Ecto neural progenitor cell (in vitro differentiated cells): ENCODE results near the gene RGS16.

Experiments used
- DNase-seq: peaks from one replicate; pipeline ENCODE4 v3.0.0-alpha.2; 2018; ENCODE audit warnings: low spot score

RGS16 gene

DNA sequence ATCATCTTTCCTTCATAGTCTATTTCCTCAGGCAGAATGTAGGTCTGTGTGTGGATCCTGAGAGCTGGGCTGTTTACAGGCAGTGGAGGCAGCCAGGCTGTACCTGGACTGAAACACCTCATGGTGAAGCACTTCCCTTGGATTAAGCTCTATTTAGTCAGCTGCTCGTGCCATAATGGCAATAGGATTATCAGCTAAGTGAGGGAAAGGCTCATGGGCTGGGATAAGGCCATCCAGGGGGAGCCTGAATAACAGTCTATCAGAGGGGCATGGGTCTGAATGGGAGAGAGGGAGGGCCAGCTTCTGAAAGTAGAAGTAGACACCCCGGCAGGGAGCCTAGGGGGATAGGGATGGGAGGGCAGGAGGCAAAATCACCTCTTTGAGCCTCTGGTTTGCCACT, 23.5 kb downstream of the RGS16 start:
- DNase-seq = no peak

DNA sequence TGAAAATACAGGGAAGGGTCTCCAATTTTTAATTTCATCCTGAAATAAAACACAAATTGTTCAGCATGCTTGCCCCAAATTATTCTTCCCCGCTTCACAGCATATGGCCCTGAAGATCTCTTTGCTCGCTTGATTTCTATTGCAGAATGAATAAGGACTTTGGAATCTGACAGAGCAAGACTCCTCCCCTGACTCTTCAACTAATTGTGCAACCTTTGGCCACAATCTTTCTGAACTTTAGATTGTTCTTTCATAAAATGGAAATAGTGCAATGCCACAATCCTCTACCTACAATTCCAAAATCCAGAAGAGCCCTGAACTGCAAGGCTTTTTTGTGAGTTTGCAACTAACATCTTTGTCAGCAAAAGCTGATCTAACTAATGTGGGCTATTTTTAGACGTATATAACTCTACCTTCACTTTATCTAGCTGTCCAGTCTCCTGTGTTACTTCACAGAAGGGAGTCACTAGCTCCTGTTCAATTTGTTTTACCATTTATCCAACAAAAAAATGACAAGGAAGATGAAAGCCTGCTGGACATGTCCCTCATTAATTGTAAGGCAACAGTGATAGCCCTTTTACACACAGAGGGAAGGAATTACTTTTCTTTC, 28.5 kb downstream of the RGS16 start:
- no peak for DNase-seq

- no peak for DNase-seq
Measured at GRCh38 chr1:182574156-182574555, 30.0 kb downstream of the RGS16 start.

- DNase-seq = no peak
Measured at GRCh38 chr1:182570611-182570970, 33.6 kb downstream of the RGS16 start.

- DNase-seq = no peak
Measured at GRCh38 chr1:182569939-182570610, 34.1 kb downstream of the RGS16 start.

DNA sequence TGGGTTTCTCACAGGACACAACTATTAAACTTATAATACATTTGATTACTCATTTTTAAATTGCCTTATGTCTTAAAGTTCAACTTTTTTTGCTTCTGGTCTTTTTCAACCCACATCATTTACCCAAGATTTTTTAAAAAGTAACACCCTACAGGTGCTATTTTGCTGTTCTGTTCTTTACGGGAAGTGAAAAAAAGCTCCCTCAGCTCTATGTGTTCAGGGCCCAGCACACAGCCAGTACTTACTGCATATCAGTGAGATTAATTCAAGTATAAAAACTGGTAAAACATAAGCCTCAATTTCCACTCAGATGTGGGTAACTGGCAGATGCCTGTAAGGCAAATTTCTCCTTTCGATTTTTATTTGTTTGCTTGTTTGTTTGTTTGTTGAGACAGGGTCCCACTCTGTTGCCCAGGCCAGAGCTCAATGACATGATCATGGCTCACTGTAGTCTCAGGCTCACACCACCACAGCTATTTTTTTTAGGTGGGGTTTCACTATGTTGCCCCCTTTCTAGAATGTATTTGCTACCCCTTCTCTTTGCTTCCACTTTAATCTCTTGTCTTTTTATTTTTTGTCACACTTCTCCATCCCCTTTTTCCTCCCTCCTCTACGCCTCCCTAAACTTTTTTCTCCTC, 35.4 kb downstream of the RGS16 start:
- no peak for DNase-seq

GRCh38 chr1:182567629-182568028, 36.6 kb downstream of the RGS16 start:
- no peak for DNase-seq

DNA sequence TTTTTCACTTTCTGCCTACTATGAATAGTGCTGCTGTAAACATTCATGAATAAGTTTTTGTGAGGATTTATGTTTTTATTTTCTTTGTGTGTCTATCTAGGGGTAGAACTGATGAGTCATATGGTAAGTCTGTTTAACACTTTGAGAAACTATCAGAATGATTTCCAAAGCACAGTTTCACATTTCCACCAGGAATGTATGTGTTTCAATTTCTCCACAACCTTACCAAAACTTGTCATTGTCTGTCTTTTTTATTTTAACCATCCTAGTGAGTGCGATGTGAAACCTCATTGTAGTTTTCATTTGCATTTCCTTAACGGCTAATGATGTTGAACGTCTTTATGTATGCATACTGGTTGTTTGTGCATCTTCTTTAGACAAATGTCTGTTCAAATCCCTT, 38.7 kb downstream of the RGS16 start:
- DNase-seq = no peak

- DNase-seq = no peak
Measured at GRCh38 chr1:182564406-182565004, 39.7 kb downstream of the RGS16 start.

DNA sequence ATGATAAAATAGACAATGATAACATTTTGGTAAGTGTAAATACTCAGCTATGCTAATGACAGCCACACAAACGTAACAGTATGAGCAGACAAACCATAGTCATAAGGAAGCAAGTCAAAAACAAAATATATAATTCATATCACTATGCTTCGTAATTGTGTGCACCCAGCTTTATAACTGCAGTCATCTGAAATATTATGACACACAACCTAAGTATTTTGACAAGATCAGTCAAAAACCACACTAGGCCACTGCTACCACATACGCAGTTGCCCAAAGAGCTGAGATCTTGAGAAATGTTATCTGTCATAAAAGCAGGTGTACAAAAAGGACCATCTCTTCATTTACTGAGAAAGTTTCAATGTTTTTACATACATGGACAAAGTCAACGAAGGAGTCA, 41.1 kb downstream of the RGS16 start:
- DNase-seq = no peak

DNA sequence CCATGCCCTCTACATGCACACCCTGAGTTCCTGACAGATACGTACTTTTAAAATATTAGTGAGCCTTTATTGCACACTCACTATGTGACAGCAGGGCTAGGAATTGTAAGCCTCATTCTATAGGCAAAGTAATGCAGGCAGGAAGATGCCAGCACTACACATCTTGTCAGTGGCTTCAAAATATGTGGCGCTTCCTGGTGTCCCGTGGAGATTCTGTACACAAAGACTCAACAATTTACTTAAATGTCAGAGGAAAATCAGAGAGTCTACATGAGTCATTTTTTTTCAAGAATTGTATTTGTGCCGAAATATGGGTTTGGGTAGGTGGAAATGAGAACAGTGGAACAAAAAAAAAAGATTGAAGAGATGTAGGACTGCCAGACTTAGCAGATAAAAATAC, 42.7 kb downstream of the RGS16 start:
- no peak for DNase-seq

DNA sequence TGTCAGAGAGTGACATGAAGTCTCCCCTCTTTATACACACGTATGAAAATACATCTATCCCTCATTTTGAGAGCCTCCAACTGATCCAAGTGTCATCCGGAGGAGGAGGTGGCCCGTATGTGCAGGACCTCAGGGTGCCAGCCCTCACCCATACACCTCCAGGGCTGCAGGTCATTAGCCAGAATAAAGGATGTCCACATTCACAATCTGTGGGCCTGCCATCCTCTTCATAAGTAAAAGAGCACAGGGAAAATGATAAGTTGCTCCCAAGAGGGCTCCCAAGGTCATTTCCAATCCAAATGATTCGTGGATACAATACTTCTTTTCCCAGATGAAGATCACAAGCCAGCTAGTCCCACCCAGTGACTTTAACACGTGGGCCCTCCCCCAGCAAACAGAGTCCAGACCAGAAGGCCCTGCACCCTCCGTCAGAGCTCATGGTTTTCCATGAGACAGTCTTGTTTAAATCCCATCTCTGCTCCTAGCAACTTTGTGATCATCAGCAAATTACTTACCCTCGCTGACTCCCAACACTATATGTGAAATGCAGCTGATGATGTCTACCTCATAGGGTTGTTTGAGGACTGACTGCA, 43.7 kb downstream of the RGS16 start:
- no peak for DNase-seq

DNA sequence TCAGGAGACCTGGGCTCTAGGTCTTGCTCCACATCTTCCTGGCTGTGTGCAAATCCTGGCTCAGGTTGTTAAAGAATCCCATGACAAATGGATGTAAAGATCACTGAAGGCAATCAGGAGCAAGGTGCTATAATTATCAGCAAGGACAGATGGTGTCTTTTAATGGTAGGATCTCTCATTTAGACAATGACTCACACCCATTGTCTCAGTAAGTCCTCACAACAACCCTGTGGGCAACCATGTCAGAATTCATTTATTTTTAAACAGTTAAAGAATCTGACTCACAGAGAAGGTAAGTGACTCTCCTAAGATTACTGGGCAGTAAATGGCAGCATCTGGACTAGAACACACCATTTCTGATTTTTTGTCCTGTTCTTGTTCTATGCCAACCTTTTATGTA, 47.9 kb downstream of the RGS16 start:
- no peak for DNase-seq

- no peak for DNase-seq
Measured at GRCh38 chr1:182555493-182555892, 48.7 kb downstream of the RGS16 start.

GRCh38 chr1:182552527-182552926, 51.7 kb downstream of the RGS16 start:
- DNase-seq = no peak

DNA sequence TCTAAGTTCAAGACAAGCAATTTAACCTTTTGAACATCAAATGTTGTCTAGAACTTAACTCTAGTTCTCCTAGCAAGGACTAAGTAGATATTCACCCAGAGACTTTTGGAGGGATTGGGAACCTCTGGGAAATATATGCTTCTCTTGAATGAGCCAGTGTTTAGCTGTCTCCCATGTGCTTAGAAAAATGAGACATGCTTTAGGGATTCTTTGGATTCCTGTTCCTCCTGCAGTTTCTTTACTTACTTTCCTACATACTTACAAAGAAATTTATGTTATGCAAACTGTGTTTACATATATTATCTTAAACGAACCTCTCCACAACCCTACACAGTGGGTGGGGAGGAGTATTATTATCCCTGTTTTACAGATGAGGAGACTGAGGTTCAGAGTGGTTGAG, 54.4 kb downstream of the RGS16 start:
- no peak for DNase-seq

GRCh38 chr1:182549346-182549745, 54.8 kb downstream of the RGS16 start:
- no peak for DNase-seq
